ENCODE data around the gene EEF1AKMT2. TPM values are rescaled to one million over a fixed set of nuclear protein-coding genes. Genes with fewer than 3 reads are reported as not detected.

Gene EEF1AKMT2
- total and polyA plus RNA-seq, 2 of the 13 experiments (the other 11 are each of a cell fraction or from before 2014, with no cell fraction given): 11.3 to 19.3 TPM

- TF ChIP-seq POGK (CRISPR knock-in tag; conservative IDR thresholded peaks at IDR 0.05) (peak; percentile 95), THAP8 (CRISPR knock-in tag; IDR thresholded peaks at IDR 0.05; ENCODE audit: borderline replicate concordance) (0 out of 2 replicates have a peak, but pooled peaks have one; percentile 43), RBFOX2 (IDR thresholded peaks at IDR 0.05; ENCODE audit: low read depth, low read length) (peak; percentile 98), CENPT (CRISPR knock-in tag; IDR thresholded peaks at IDR 0.05; ENCODE audit: low read depth) (peak; percentile 76; the same call in 1 of the 2 replicates), ZEB1 (IDR thresholded peaks at IDR 0.05; ENCODE audit: insufficient replicate concordance, low read depth) (peak; percentile 43), NFYC (CRISPR knock-in tag; IDR thresholded peaks at IDR 0.05) (peak; percentile 31; the same call in 1 of the 2 replicates), ZNF430 (CRISPR knock-in tag; IDR thresholded peaks at IDR 0.05) (peak; percentile 85; the same call in 1 of the 2 replicates), ZNF414 (CRISPR knock-in tag; IDR thresholded peaks at IDR 0.05) (peak; percentile 86), HOXD1 (CRISPR knock-in tag; IDR thresholded peaks at IDR 0.05) (peak; percentile 91; the same call in 1 of the 2 replicates), ZNF225 (CRISPR knock-in tag; IDR thresholded peaks at IDR 0.05) (peak; percentile 76; the same call in 1 of the 2 replicates), ZNF564 (CRISPR knock-in tag; IDR thresholded peaks at IDR 0.05) (peak; percentile 66), TBP (CRISPR knock-in tag; IDR thresholded peaks at IDR 0.05) (0 out of 2 replicates have a peak, but pooled peaks have one; percentile 41), FOXK2 (IDR thresholded peaks at IDR 0.05) (no peak), RNF2 (conservative IDR thresholded peaks at IDR 0.05; ENCODE audit: low read depth) (no peak; the same call in 1 of the 2 replicates), IRF1 (CRISPR knock-in tag; IDR thresholded peaks at IDR 0.05; ENCODE audit: low read depth) (no peak), DBP (CRISPR knock-in tag; IDR thresholded peaks at IDR 0.05; ENCODE audit: not compliant biosample characterization) (no peak), HOXA9 (CRISPR knock-in tag; IDR thresholded peaks at IDR 0.05; ENCODE audit: borderline replicate concordance) (peak; percentile 66; the same call in 1 of the 2 replicates), ZNF746 (CRISPR knock-in tag; IDR thresholded peaks at IDR 0.05) (peak; percentile 83; the same call in 1 of the 2 replicates), RELA (CRISPR knock-in tag; IDR thresholded peaks at IDR 0.05) (peak; percentile 70; the same call in 1 of the 2 replicates), ZNF296 (CRISPR knock-in tag; conservative IDR thresholded peaks at IDR 0.05) (no peak), ZNF724P (CRISPR knock-in tag; IDR thresholded peaks at IDR 0.05; ENCODE audit: borderline replicate concordance) (peak; percentile 60; the same call in 1 of the 2 replicates), ZMYM2 (CRISPR knock-in tag; IDR thresholded peaks at IDR 0.05) (peak; percentile 92), ZSCAN30 (CRISPR knock-in tag; IDR thresholded peaks at IDR 0.05) (peak; percentile 69), ISX (CRISPR knock-in tag; conservative IDR thresholded peaks at IDR 0.05) (no peak; the same call in 1 of the 2 replicates), CBX5 (CRISPR knock-in tag; IDR thresholded peaks at IDR 0.05; ENCODE audit: borderline replicate concordance) (peak; percentile 78; the same call in 1 of the 2 replicates), ZNF660 (CRISPR knock-in tag; IDR thresholded peaks at IDR 0.05; ENCODE audit: borderline replicate concordance, low read depth) (no peak)
These were observed at the start of gene EEF1AKMT2 (continued) for GRCh38 chr10:124791547-124792348.
